GM10847 (cell line): Measurements from ENCODE around the gene PADI3.

ENCODE experiments used
- POLR2A ChIP-seq: IDR thresholded peaks from 2 replicates; pipeline ENCODE4 v1.6.1; 2011; ENCODE audit not compliant: insufficient read length; ENCODE audit errors: extremely low read depth

The PADI3 gene

DNA sequence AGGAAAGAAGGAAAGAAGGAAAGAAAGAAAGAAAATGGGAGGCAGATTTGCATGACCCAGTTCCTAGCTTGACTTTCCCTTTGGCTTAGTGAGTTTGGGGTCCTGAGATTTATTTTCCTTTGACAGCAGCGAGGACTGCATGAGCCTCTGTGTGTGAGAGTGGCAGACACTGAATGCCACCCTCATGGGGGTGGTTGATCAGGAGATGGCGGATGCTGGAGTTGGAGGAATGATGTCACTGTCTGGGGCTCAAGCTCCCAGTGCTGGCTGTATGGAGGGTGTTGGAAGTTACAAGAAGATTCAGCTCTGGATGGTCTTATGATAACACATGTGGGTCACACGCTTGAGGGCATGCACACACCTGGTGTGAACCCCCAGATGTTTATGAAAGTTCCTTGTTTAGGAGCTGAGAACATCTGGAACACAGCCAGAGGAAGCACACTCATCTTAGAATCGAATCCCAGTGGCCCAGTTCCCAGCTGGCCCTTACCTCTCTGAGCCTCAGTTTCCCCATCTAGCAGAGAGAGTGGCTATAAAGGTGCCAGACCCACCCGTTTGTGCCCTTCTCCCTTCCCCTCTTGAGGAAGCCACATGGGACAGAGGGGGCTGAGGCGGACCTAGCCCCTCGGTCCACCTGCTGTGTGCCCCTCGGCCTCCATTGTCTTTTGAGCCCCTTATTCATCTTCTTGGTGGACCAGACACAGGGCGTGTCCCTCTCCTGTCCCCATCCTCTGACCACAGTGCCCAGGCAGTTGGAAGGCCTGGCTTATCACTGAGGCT, 64.8 kb downstream of the PADI3 start:
- TF ChIP-seq POLR2A: no peak

DNA sequence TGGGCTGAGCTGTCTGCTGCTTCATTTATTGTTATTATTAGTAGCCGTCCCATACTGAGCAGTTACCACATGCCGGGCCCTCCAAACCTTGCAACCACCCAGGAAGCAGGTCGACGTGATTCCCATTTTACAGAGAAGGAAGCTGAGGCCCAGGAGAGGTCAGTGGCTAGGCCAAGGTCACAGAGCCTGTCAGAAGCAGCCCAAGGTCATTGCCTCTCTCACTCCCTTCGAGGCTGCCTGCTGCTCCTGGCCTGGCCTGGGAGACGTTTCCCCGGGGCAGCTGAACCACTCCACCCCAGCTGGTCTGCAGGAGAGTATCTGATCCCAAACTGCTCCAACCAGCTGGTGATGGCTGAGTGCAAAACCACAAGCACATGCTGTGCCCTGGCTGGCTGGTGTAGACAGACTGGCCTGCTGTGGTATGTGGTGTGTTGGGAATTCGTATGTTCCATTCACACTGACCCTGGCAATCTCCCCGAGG, 65.6 kb downstream of the PADI3 start:
- no peak for TF ChIP-seq POLR2A

DNA sequence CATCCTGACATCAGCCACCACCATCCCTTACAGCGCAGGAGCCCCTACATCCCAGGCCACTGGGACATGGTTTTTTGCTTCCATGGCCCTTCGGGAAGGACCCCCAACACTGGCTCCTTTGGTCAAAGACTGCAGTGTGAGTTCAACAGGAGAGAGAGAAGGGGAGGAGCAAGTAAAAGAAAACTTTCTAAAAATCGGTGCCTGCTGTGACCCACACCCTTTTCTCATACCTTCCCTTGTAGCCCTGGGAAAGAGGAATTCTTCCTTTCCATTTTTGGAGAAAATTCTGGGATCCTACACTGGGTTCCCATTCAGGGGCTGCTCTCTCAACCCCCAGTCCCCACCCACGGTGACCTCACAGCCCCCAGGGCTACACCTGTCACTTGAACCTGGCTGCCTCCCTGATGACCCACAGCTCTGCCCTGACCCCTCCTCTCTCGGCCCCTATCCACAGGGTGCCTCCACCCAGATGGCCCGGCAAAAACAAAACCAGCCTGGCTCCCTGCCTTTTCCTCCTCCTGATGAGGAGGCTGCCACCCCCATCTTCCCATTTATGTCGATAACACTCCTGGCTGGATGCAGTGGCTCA, 66.7 kb downstream of the PADI3 start:
- TF ChIP-seq POLR2A: no peak

DNA sequence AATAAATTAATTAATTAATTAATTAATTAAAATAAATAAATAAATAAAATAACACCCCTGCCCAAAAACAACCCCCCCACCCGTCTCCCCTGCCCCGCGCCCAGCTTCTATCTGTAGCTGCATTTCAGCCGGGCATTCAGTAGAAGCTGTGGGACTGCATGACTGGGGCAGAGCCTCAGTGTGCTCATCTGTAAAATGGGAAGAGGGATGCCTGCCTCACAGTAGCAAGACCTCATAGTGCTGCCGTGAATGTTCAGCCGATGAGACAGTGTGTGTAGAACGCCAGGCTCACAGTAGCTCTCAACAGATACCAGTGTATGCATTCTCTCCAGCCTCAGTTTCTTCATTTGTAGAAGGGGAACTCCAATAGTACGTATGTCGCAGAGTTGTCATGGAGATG, 67.8 kb downstream of the PADI3 start:
- no peak for TF ChIP-seq POLR2A

DNA sequence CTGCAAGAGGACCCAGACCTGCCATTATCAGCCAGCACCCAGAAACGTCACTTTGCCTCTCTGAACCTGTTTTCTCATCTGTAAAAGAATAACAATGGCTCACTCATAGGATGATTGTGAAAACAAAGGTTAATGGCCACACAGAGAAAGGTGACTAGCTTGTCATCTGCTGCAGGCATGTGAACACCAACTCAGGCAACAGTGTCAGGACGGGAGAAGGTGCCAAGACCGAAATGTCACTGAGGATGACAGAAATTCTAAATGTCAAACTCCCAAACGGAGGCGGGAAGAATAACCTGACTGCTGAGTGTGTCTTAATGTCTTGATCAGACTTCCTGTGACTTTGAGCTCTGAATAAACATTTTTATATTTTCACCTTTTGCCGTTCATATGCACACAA, 69.4 kb downstream of the PADI3 start:
- no peak for TF ChIP-seq POLR2A

DNA sequence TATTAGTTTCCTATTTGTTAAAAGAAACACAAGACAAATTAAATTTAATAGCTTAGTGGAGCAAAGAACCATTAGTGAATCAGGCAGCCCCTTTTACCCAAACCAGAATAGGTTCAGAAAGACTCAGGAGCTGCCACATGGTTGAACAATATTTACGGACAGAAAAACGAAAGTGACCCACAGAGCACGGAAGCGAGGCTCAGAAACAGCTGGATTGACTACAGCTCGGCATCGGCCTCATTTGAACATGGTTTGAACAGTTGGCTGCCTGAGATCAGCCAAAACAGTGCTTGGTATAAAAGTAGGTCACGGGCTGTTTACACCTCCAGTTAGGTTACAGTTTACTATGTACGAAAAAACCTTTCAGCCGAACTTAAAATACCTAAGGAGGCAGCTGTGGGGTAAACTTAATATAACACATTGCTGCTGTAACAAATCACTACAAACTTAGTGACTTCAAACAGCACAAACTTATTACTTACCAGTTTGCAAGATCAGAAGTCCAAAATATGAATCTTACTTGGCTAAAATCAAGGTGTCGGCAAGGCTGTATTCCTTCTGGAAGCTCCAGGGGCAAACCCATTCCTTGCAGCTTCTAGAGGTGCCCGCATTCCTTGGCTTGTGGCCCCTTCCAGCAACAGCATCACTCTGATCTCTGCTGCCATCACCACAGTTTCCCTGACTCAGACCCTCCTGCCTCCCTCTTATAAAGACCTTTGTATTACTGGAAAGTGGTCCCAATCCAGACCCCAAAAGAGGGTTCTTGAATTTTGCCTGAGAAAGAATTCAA, 70.9 kb downstream of the PADI3 start:
- no peak for TF ChIP-seq POLR2A

DNA sequence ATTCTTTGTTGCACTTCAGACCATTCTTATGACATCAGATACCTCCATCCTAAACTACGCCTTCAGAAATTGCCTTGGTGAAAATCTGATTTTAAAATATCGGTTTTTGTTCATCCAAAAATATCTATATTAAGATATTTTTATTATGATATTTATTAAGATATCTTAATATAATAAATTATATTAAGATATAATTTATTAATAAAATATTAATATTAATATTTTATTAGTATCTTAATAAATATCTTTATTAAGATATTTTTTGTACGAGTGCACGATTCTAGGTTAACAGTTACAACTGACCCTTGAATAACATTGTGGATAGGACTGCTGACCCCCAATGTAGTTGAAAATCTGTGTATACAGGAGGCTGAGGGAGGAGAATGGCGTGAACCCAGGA, 80.0 kb downstream of the PADI3 start:
- no peak for TF ChIP-seq POLR2A

DNA sequence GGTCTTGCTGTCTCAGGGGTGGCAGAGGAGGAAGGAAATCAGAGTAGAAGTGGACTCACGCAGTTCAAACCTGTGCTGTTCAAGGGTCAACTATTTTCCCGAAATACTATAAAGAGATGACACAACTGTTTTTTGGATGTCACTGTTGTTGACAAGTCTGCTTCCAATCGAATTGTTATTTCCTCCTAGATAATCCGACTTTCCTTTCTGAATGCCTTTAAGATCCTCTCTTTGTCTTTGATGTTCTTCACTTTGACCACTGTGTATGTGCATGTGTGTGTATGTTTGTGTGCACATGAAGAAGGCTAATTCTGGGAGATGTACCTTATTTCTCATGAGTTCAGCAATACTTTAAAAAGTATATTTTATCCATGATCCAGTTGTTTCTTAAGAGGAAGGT, 80.7 kb downstream of the PADI3 start:
- no peak for TF ChIP-seq POLR2A

DNA sequence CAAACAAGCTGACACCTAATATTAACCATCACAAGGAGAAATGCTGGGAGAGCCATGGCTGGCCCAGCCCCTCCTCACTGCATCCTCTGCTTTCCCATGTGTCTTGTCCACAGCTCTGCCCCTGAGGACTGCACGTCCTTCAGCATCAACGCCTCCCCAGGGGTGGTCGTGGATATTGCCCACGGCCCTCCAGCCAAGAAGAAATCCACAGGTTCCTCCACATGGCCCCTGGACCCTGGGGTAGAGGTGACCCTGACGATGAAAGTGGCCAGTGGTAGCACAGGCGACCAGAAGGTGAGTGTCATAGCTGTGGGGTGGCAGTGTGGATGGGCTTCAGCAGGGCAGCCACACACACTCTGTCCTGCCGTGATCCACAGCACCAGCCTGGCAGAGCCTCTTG, 82.0 kb downstream of the PADI3 start:
- TF ChIP-seq POLR2A: no peak

DNA sequence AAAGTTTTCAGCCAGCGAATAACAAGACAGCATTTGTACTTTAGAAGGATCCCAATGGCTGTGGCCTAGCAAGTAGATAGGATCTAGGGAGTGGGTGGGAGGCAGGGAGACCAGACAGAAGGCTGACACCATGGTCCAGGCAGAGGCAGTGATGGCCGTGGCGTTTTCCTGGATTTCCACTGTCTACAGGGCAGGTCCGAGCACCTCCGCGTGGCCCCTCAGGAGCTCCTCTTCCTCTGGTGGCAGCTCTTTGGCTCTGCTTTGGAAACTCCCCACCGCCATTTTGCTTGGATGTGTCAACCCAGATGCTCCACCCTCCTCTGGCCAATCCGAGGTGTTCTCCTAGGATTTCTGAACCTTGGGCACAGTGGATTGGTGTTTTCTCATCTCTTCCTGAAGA, 84.2 kb downstream of the PADI3 start:
- no peak for TF ChIP-seq POLR2A
